ENCODE measurements around the gene CST6.
"Not testable (repeated sequence)": the region's sequence is repeated elsewhere in the genome, so short reads cannot be mapped to it uniquely, and the experiment has no call there.

CST6 gene

DNA sequence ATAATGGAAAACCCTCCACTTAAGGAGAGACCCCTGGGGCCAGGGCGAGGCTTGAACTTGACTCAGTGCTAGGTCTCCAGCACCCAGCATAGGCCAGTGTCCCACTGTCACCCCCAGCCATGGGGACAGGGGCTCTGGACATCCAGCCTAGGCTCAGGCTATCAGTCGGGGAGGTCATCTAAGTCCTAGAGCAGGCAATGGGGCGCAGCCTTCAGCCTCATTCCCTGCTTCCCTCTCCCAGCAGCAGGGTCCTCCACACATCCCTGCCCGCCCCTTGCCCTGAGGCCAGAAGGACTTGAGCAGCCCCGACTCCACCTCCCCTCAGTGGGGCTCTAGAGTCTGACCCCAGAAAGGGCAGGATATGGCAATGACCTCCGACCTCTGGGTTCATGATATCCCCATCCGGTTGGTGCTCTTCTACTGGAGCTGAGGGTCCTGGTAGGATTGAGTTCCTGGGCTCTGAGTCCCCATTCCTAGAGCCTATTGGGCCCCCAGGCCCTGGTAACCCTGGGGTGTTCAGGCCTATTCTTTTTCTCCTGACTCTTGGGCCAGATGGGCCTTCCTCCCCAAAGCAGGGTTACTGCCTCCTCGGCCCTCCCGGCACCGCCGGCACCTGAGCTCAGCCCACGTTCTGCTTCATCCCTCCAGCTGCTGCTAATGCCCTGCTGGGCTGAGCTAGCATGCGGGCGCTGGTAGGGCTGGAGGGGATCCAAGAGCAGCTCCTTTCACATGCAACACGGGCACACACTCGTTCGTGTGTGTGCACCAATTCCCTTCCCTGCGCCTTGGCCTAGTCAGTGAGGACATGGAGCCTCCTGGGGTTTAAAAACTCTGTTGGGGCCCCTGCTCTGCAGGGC is 4.4 kb downstream of the CST6 start:
- no peak for DNase-seq

DNA sequence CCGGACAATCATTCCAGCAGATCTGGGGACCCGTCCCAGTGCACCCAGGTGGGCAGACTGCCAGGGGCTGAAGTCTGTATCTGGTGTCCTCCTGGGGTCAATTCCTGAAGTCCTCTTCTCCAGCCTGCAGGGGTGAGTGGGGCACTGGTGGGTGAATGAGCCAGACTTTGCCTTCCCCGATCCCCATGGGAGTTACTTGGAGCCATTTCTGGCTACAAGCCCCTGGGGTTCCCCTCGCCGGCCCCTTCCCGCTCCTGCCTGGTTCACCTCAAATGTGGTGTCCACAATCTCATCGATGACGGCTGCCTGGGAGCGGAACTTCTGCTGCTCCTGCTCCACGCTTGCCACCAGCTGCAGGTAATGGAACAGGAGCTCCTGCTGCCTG is 5.0 kb downstream of the CST6 start:
- DNase-seq, result no peak

DNA sequence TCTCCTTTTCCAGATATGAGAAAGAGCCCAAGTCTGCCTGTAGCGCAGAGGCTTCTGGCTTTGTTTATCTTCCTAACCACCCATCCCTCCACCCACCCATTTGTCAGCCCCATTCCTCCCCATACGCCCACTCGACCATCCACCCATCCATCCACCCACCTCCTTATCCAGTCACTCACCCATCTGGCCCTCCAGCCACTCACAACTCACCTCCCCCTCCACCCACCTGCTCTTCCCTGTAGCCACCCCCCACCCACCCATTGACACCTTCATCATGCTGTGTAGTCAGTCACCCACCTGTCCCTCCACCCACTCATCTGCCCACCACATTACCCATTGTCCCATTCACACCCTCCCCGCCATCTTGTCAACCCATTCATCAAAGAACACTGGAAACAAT is 5.5 kb downstream of the CST6 start:
- no peak for DNase-seq

DNA sequence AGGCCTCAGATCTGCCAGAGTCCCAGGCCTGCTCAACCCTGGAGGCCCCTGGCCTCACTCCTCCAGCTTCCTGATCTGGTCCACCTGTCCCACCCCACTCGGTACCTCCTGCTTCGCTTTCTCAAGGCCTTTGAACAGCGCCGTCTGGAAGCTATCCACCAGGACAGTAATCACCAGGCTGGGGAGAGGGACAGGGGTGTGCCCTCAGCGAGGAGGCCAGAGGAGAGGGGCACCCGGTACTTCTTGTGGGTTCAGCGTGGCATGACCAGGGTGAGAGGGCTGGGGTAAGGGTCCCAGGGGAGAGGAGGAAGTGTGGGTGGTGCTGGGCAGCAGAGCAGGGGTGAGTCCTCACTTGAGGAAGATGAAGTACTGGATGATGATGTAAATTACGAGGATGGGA is 8.4 kb downstream of the CST6 start:
- DNase-seq, result no peak

DNA sequence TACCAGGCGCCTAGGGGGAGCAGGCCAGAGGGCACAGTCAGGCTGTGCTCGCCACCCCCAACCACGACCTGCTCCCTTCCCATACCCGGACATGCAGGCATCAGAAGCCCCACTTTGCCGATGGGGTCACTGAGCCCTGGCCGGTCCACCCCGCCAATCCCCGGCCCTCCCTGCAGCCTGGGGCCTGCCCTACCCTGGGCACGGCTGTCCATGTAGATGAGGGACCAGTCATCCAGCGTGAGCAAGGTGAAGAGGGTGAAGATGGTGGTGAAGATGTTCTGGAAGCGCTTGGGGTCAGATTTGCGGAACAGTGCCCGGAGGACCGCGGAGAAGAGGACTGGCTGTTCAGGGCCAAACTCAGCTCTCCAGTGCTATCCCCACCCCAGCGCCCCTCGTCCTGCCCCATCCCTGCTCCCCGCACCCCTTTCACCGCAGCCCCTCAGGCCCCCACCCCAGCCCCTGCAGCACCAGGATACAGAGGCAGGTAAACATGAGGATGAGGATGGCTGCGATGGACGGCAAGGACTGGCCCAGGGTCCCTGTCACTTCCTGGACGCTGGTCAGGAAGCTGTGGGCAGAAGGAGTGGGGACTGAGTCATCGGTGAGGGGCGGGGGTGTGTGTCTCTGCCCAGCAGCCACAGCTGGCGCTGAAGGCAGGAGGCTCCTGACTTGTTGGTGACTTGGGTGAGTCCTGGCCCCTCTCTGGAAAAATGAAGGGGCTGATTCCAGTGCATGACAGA is 9.0 kb downstream of the CST6 start:
- DNase-seq, result no peak

DNA sequence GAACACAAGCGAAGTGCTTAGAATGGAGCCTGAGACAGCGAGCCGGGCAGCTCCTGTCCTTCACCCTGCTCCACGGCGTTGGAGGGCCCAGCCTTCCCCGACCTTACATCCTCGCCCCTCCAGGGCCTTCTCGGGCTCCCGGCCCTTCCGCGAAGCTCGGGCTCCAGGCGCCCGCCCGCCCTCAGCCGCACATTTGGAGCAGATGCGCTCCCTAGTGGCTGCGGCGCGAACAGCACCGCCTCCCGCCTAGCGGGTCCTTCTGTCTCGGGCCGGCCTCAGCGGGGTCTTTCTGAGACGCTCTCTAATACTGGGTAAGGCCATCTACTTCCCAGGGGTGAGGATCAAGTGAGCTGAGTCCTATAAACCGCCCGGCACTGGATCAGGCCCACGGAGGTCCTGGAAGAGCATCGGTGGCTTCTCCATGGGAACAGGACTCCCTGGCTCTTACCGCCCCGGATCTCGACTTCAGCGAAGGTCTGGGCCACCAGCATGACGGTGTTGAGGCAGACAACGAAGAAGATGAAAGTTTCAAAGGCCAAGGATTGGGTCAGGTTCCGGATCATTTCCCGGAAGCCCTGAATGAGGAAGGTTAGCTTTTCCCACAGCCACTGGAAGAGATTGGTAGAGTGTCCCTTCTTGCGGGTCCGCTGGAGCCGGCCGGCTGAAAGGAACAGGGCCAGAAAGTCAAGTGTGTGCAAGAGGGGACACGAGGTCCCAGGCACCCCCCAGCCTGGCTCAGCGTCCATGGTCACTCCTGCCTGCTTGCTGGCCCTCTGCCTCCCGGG is 10.8 kb downstream of the CST6 start:
- peak; percentile 90 for DNase-seq

DNA sequence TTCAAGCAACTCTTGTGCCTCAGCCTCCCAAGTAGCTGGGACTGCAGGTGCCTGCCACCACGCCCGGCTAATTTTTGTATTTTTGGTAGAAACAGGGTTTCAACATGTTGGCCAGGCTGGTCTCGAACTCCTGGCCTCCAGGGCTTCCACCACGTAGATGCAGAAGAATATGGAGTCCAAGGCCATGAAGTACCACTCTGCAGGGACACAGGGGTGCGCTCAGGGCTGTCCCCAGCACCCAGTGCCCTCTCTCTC is 11.3 kb downstream of the CST6 start:
- DNase-seq, result not testable (repeated sequence)

DNA sequence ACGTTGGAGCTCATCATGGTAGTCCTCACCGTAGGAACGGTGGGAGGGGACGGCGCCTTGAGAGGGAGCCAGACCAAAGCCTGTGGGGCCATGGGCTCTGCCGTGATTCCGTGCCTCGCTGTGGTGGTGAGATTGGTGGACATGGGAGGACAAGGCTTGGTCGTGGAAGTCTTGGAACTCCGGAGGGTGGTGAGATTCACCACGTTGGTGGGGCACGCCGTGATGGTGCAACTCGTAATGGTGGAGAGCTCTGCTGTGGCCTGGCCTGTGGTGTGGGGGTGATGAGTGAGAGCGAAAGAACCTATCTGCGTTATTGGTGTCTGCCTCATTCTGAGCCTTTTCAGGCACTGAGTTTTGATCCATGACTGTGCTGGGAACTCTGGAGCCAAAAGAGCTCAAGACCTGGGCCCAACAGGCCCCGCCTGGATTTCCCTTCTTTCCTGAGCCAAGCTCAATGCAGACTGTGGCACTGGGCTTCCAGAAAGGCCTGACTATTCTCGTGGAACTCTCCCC is 14.3 kb downstream of the CST6 start, which contains the start of gene CATSPER1:
Gene CATSPER1, minus strand, starts transcription at position 463 of the 513 bp plus-strand sequence. Its CDS starts 100 bp downstream, at position 363.
- no peak for DNase-seq

DNA sequence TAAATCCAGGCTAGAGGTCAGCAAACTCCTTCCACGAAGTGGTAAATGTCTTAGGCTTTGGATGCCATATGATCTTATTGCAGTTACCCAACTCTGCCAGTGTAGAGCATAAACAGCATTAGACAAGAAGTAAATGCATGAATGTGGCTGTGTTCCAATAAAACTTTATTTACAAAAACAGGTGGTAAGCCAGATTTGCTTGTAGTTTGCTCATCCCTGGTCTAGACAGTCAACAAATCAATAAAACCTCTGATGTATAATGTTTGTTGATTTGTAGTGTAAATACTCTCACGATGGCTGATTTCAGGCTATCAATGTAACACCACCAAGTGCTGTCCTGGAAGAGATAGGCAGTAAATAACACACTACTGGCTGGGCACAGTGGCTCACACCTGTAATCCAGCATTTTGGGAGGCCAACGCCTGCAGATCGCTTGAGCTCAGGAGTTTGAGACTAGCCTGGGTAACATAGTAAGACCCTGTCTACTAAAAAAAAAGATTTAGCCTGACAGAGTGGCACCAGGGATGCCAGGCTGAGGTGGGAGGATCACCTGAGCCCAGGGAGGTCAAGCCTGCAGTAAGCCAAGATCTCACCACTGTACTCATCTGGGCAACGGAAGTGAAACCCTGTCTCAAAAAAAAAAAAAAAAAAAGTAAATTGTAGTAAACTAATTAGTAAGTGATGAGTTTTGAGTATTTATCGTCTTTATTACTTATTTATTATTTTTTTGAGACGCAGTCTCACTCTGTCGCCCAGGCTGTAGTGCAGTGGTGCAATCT is 21.3 kb downstream of the CST6 start:
- no peak for DNase-seq

DNA sequence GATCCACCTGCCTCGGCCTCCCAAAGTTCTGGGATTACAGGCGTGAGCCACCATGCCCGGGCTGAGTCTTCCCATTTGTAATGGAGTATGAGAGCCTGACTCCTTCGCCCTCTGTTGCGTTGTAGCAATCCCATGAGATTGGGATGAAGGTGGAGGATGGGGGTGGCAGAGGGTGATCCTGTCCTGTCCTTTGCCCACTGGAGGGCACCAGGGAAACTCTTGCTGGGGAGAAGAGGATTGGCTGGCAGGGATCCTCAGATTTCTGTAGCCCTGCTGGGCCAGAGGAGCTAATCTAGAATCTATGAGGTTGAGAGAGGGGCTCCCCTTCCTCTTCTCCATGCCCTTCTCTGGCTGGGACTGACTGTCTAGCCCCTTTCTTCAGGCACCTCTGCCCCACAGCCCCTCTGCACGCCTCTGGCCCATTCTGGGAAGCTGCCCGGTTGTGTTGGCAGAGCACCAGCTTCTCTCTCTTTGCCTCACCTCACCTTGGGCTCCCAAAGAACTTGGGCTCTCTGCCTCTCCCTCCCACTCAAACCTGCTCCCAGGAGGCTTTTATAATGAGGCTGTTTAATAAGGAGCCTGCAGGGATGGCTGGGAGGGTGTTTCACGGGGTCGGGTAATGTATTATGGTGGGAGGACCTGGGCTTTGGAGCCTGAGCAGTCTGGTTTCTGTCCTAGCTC is 24.0 kb downstream of the CST6 start:
- DNase-seq, result no peak

DNA sequence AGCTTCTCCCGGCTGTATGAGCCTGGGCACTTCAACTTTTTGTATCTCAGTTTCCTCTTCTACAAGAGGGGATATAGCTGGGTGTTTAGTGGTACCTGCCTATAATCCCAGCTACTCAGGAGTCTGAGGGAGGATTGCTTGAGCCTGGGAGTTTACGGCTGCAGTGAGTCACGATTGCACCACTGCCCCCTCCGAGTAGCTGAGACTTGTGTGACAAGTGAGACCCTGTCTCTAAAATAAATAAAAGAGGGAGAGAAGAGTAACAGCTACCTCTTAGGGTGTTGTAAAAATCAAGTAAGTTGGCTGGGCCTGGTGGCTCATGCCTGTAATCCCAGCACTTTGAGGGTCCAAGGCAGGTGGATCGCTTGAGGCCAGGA is 24.5 kb downstream of the CST6 start:
- DNase-seq, result no peak

DNA sequence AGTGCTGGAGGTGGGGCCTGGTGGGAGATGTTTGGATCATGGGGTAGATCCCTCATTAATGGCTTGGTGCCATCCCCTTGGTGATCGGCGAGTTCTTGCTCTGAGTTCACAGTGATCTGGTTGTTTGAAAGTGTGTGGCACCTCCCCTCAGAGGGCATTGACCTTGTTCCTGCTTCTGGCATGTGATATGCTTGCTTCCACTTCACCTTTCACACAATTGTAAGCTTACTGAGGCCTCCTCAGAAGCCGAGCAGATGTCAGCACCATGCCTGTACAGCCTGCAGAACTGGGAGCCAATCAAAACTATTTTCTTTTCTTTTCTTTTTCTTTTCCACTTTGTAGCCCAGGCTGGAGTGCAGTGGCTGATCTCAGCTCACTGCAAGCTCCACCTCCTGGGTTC is 25.5 kb downstream of the CST6 start:
- no peak for DNase-seq

DNA sequence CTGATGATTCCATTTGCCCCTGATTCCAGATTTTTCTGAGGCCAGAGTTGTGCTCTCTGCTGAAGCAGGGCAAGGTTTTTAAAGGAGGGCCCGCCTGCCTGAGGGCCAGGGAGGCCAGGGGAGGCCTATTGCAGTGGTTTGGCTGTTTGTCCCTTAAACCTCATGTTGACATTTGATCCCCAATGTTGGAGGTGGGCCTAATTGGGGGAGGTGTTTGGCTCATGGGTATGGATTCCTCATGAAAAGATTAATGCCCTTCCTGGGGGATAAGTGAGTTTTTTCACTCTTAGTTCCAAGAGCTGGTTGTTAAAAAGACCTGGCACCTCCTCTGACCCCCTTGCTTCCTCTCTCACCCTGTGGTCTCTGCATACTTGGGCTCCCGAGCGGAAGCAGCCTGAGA is 28.0 kb downstream of the CST6 start:
- no peak for DNase-seq

DNA sequence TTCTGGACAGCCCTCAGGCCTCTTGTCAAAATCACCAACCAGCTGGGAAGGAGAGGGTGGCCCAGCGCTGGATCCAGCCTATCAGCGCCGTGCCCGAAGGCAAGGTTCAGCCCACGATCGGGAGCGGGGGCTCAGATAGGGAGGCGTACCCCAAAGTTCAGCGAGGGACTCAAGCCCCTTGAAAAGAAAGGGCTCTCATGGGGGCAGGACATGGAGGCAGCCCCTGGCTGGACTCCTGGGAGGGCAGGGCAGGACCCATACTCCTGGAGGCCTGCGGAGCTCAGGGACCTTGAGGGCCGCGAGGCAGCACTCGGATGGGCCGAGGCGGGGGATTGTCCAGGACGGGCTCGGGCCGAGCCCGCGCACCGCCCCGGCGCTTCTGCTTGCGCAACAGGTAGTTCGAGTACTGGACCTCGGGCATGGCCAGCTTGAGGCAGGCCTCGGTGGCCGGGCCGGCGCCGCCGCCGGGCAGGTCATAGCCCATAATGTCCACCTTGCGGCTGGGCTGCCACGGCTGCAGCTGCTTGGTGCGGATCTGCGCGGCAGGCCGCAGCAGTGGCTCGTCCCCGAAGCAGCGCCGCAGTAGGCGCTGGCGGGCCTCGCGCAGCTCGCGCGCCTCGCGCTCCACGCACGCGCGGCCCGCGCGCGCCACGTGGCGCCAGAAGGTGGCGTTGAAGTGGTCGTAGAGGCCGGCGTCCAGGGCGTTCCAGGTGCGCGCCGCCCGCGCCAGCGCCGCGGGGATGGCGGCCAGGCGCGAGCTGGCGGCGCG is 30.6 kb downstream of the CST6 start:
- no peak for DNase-seq

DNA sequence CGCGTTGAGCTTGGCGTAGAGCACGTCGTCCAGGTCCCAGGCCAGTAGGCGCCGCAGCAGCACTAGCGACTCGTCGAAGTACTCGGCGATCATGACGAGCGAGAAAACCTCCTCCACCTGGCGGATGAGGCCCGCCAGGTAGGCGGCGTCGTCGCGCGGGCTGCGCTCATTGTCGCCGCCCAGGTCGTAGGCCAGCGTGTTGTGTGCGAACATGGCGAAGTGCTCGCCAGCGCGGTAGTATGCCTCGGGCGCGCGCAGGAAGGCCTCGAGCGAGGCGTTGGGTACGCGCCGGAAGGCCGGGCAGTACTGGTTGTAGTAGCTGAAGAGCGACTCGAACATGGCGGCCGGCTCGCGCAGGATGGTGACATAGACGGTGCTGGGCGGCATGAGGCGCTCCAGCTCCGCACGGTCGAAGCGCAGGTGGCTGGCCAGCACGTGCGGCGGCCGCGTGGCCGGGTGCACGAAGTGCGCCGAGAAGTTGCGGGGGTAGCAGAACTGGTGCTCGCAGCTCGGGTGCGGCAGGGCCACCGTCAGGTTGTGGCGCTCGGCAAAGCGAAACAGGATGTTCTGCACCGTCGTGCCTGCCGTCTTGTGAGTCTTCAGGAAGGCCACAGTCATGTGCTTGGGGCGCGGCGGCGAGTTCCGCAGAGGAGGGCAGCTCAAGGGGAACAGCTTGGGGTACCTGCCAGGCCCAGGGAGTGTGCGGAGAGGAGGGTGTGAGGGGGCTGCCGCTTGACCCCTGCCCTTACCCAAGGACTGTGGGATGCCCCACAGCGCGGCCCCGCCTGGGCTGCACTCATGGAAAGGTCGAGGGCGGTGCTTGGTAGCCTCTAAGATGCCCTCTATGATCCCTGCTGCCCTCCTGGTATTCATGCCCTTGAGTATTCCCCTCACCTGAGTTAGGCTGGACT is 31.4 kb downstream of the CST6 start:
- DNase-seq, result no peak

DNA sequence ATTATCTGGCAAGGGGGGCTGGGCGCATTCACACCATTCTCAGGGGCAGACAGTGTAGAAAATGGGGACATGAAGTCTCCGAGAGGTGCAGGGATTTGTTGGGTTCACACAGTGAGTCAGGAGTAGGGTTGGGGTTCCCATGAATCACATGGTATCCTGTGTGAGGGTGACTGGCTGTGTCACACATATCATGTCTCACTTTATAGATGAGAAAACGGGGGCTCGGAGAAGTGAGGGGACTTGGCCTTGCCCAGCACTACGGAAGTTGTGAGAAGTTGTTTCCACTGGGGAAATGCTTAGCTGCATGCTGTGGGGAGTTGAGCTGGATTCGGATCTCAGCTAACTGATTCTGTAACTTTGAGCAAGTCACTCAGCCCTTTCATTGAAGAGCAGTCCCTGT is 32.9 kb downstream of the CST6 start:
- DNase-seq, result no peak

DNA sequence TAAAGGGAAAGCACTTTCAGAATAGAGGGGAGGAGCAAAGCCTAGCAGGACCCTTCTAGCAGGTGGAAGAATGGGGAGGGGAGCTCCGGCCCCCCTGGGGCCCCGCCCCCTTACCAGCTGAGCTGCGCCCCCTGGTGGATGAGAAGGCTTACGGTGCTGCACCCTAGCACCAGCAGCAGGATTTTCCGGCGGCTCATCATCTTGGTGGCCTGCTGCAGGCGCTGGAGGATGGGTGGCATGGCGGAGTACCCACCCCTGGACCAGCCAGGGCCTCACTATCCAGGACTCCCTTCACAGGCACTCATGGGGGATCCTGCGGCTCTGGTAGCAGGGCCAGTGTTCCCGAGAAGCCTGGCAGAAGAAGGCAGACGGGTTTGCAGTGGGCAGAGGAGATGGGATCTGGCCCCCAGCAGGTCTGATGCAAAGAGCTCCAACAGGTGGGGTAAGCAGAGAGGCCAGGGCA is 33.4 kb downstream of the CST6 start:
- DNase-seq, result peak; percentile 80

DNA sequence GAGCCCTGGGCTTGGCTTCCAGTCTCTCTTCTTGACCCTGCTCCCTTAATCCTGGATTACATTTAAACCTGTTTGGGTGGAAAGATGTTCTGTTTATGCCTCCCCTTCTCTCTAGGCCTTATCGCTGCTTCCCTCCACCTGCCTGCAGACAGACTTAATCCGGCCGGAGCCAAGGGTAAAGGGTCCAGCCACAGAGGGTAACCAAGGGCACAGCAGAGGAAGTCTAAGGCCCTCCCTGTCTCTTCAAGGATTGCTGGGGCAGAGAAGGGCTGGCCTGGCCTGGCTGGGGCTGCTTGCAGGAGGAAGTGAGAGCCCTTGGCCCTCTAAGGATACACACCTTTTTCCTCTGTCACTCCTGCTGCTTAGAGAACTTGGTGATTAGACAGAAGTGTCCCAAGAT is 35.1 kb downstream of the CST6 start:
- DNase-seq, result no peak

DNA sequence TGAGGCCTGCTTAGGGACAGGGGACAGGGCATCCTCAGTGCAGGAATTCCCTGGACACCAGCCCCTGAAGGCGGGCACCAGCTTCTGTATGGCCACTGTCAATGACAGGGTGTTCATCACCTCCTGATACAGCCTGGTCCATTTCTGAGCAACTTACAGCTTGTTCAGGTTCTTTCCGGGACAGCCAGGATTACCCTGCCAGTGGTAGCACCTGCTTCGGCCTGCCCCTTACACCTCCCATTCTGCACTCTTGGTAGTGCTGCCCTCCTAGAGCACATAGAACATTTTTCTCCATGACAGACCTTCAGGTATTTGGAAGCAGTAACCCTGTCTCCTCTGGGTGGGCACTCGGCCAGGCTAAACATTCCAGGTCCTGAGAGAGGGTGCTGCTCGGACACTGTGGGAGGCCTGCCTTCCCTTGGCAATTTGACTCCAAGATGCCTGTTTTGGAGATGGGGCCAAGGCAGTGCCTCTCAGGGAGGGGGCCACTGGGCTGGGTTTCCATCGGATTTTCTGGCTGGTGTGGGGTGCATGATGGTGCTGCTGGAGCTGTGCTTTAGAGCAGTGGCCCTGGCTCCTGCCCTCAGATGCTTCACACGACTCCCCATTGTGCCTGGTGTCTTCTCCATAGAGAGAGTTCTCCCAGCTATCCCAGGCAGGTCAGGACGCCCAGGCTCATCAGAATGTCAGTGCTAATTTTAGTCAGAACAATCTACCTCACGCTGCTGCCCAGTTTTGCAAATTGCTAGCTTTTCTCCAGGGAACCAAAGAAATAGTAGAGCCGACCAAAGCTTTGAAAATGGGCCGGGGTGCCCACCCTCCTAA is 35.9 kb downstream of the CST6 start:
- no peak for DNase-seq
